ENCODE measurements around the gene PTGR3. TPM values are rescaled to one million over a fixed set of nuclear protein-coding genes. Genes with fewer than 3 reads are reported as not detected.

Gene PTGR3
- total and polyA plus RNA-seq, 2 of the 8 experiments (the other 6 are each of a cell fraction or from before 2014, with no cell fraction given) = 2.0 to 3.6 TPM

GRCh38 chr18:75216212-75216910 lies 7.4 kb upstream of the PTGR3 start:
- Histone ChIP-seq H2BK12ac (ENCODE audit: low read depth, low read length) (no peak overlapping the region), H4K8ac (ENCODE audit: extremely low read depth, insufficient read depth, low read length) (no peak overlapping the region), H4K91ac (replicated peaks; ENCODE audit: insufficient read length, low read length) (no peak overlapping the region), H3K79me1 (ENCODE audit: low read depth, low read length) (no peaks in the 10 kb centered on the region), H3K27ac (ENCODE audit: low read depth, low read length) (no peak overlapping the region), H3K27me3 (replicated peaks in 1 of 4; ENCODE audit: control insufficient read depth in 3 of 4, extremely low read depth in 1 of 4, insufficient read depth in 3 of 4, low read length in 3 of 4) (peaks cover 10 to 22% (median 19%) of the 10 kb centered on the region in 4 experiments), H3K4me1 (replicated peaks in 1 of 4; ENCODE audit: control insufficient read depth in 3 of 4, insufficient read depth in 4 of 4, low read length in 3 of 4) (peaks cover 0 to 5% (median 0%) of the 10 kb centered on the region in 4 experiments; a peak in 1 of 7 replicates), H3K23me2 (ENCODE audit: low read depth, low read length) (peaks cover 4% of the 10 kb centered on the region; the same call in 1 of the 2 replicates), H3K4ac (replicated peaks; ENCODE audit: insufficient read length, low read depth, low read length) (no peak overlapping the region), H2BK120ac (replicated peaks; ENCODE audit: low read depth, low read length) (no peak overlapping the region), H3K14ac (ENCODE audit: insufficient read length) (no peak overlapping the region), H3K9ac (replicated peaks in 1 of 4; ENCODE audit: extremely low read depth in 1 of 4, low read depth in 3 of 4, low read length in 3 of 4) (no peak overlapping the region), H3K36me3 (ENCODE audit: control insufficient read depth in 2 of 4, insufficient read depth in 4 of 4, low read length in 3 of 4) (no peaks in the 10 kb centered on the region), H3K4me2 (ENCODE audit: insufficient read depth in 1 of 2, low read depth in 2 of 2, low read length in 2 of 2) (no peak overlapping the region), H2AFZ (ENCODE audit: low read length) (no peak overlapping the region), H3K9me3 (ENCODE audit: insufficient read depth in 2 of 2, low read depth in 1 of 2, low read length in 1 of 2) (no peaks in the 10 kb centered on the region), H3K56ac (replicated peaks; ENCODE audit: insufficient read length, low read depth, low read length) (no peak overlapping the region), H3K4me3 (ENCODE audit: extremely low read depth in 1 of 4, insufficient read depth in 2 of 4, low read depth in 3 of 4, low read length in 4 of 4) (no peak overlapping the region), H2BK5ac (ENCODE audit: low read depth, low read length) (no peak overlapping the region), H4K20me1 (replicated peaks in 1 of 2; ENCODE audit: control insufficient read depth in 1 of 2, insufficient read depth in 2 of 2, low read length in 2 of 2) (no peaks in the 10 kb centered on the region), H4K5ac (ENCODE audit: insufficient read length, low read depth, low read length) (no peak overlapping the region), H3K79me2 (ENCODE audit: control insufficient read depth in 1 of 2, insufficient read depth in 2 of 2, low read length in 2 of 2) (no peaks in the 10 kb centered on the region), H3K23ac (ENCODE audit: insufficient read length) (no peak overlapping the region), H2BK15ac (ENCODE audit: low read length) (no peak overlapping the region), H2AK5ac (ENCODE audit: low read depth, low read length) (no peak overlapping the region), H2BK20ac (ENCODE audit: low read length) (no peak overlapping the region), H3K18ac (ENCODE audit: extremely low read depth, low read length) (no peak overlapping the region)
- TF ChIP-seq SIRT6 (IDR thresholded peaks at IDR 0.05; ENCODE audit: low read length) (no peak), BRCA1 (IDR thresholded peaks at IDR 0.05; ENCODE audit: low read depth, low read length) (no peak), BCL11A (IDR thresholded peaks at IDR 0.05; ENCODE audit: low read depth in 2 of 2, low read length in 2 of 2) (no peak), TAF1 (IDR thresholded peaks at IDR 0.05; ENCODE audit: low read depth, low read length) (no peak), CHD2 (IDR thresholded peaks at IDR 0.05; ENCODE audit: low read length) (no peak), KDM5A (IDR thresholded peaks at IDR 0.05; ENCODE audit: low read length) (no peak), SIN3A (conservative IDR thresholded peaks at IDR 0.05 in 1 of 2, IDR thresholded peaks at IDR 0.05 in 1 of 2; ENCODE audit: low read depth in 1 of 2, low read length in 2 of 2) (no peak), RAD21 (IDR thresholded peaks at IDR 0.05 in 1 of 2, conservative IDR thresholded peaks at IDR 0.05 in 1 of 2; ENCODE audit: low read depth in 2 of 2, low read length in 2 of 2) (no peak), SP1 (IDR thresholded peaks at IDR 0.05; ENCODE audit: low read depth, low read length) (no peak), PHF8 (conservative IDR thresholded peaks at IDR 0.05; ENCODE audit: low read depth, low read length) (no peak), TBP (IDR thresholded peaks at IDR 0.05; ENCODE audit: low read depth, low read length) (no peak)
- CTCF ChIA-PET (ENCODE audit: partially characterized antibody) = interaction anchor here (0.5 kb wide), 1 partner anchor 642 kb away, joined by 3 read pairs; no protein-coding TSS in a partner anchor
- no peak for DNase-seq (ENCODE audit: low read depth in 1 of 2, low spot score in 2 of 2)
- 86% methylated on average over 7 of the region's 7 CpGs; no CpG with 5 or more reads in 1 of the 2 experiments for WGBS, 2 experiments (ENCODE audit: extremely low coverage in 1 of 2, insufficient coverage in 1 of 2, insufficient read length in 1 of 2, insufficient replicate concordance in 2 of 2, low coverage in 1 of 2, low lambda C conversion rate in 2 of 2, missing lambda C conversion rate in 1 of 2)
- no peak for FAIRE-seq
- POLR2A ChIA-PET (ENCODE audit: partially characterized antibody) = no interaction called here

Measured in H1 (cell line).